Cardiac muscle cell (in vitro differentiated cells and primary cell): Measurements from ENCODE around the gene SIGLECL1. TPM values are rescaled to one million over a fixed set of nuclear protein-coding genes. Genes with fewer than 3 reads are reported as not detected.
"Not testable (repeated sequence)": the region's sequence is repeated elsewhere in the genome, so short reads cannot be mapped to it uniquely, and the experiment has no call there.

Source experiments
- DNase-seq, 2 donors: peaks; one replicate each; pipeline versions ENCODE4 v3.0.0 to v3.0.0-alpha.2; 2010 to 2017; ENCODE audit warnings: low read depth in 1 of 2, low spot score in 1 of 2
- H3K27ac ChIP-seq: fragments of 200-600 bp; sonication (generic); 2 replicates; pipeline ENCODE4 v1.5.1; 2016
- H3K27me3 ChIP-seq: fragments of 200-600 bp; sonication (generic); 2 replicates; pipeline ENCODE4 v1.6.0; 2016; ENCODE audit warnings: control low read depth
- H3K36me3 ChIP-seq: fragments of 200-600 bp; sonication (generic); 2 replicates; pipeline ENCODE4 v1.5.1; 2016; ENCODE audit warnings: control low read depth
- H3K4me1 ChIP-seq: fragments of 200-600 bp; sonication (generic); 2 replicates; pipeline ENCODE4 v1.8.1; 2017; ENCODE audit warnings: low read depth, mild to moderate bottlenecking, mixed run types
- H3K4me3 ChIP-seq: fragments of 200-600 bp; sonication (generic); 2 replicates; pipeline ENCODE4 v1.5.1; 2016; ENCODE audit warnings: mild to moderate bottlenecking
- H3K9me3 ChIP-seq: fragments of 200-600 bp; sonication (generic); 2 replicates; pipeline ENCODE4 v1.5.1; 2017; ENCODE audit warnings: low read depth, mild to moderate bottlenecking, control low read depth
- CTCF ChIP-seq: IDR thresholded peaks from 2 replicates; pipeline ENCODE4 v1.5.1; 2012; ENCODE audit warnings: low read depth, mild to moderate bottlenecking, low read length
- polyA plus RNA-seq: library from polyadenylated mRNA; unstranded; fragments of >200 nt; fragmentation: Nextera tagmentation; extraction: Ambion mirVana; gene quantifications from 2 replicates; pipeline ENCODE4 v1.2.1, GENCODE V29; 2016
- total RNA-seq: library from RNA; depleted of rRNA; stranded (reverse); fragments of >200 nt; gene quantifications from 2 replicates; pipeline ENCODE4 v1.2.3, GENCODE V29; 2016

Gene SIGLECL1
- total and polyA plus RNA-seq, 2 experiments from 2014 or later: not detected

DNA sequence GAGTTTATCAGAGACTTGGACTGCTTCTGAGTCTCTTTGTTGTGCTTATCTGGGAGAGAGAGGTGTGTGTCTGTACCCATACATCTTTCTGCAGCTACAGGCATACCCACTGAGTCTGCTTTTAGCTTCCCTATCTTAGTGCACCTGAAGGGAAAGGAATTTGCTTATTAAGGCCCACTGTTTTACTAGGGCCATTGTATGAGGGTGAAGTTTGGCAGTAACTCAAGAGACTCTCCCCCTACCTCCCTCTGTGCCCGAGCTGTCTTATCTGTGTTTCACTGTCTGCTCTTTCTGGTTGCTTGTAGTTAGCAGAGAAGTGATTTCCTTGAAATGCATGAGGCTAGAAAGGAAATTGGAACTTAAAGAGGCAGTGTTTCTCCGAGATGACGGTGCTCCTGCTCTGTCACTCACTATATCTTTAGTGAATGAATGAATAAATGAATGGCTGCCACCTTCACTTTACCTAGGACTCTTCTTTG is 26.7 kb upstream of the SIGLECL1 start:
- no peaks in the 10 kb centered on the region for H3K9me3 ChIP-seq
- H3K27me3 ChIP-seq: no peaks in the 10 kb centered on the region
- H3K36me3 ChIP-seq: no peaks in the 10 kb centered on the region
- no peak for TF ChIP-seq CTCF
- H3K27ac ChIP-seq: no peak overlapping the region
- no peak for DNase-seq
- H3K4me1 ChIP-seq: no peaks in the 10 kb centered on the region
- no peak overlapping the region for H3K4me3 ChIP-seq

DNA sequence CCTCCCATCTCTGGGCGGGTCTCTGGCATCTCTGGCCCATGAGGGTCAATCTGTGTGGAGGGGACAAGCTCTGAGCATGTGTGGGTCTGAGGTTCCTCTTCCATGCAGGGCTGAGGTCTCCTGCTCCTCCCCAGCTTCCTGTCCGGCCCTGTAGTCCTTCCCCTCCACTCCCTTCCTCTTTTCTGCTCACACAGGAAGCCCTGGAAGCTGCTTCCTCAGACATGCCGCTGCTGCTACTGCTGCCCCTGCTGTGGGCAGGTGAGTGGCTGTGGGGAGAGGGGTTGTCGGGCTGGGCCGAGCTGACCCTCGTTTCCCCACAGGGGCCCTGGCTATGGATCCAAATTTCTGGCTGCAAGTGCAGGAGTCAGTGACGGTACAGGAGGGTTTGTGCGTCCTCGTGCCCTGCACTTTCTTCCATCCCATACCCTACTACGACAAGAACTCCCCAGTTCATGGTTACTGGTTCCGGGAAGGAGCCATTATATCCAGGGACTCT is 25.9 kb upstream of the SIGLECL1 start, which contains the start of gene CD33:
TSS of gene CD33 (plus strand) at position 183 of the 496 bp plus-strand sequence. CDS start at position 222, 39 bp downstream.
- not testable (repeated sequence) for H3K27ac ChIP-seq, H3K4me1 ChIP-seq, H3K27me3 ChIP-seq, DNase-seq, H3K36me3 ChIP-seq, H3K4me3 ChIP-seq, H3K9me3 ChIP-seq

DNA sequence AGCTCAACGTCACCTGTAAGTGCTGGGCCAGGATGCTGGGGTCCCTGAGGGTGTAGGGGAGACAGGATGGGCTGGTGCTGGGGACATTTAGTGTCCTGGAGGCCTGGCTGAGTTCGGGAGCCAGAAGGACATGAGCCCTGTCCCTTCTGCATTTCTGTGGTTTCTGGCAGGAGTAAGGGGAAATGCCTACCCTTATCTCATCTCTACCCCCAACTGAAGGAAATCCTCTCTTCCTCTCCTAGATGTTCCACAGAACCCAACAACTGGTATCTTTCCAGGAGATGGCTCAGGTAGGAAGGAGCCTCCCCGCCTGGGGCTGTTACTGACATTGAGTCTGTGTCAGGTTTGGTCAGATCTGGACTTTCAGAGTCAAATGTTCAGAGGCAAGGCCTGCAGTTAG is 24.8 kb upstream of the SIGLECL1 start:
- H3K36me3 ChIP-seq: no peaks in the 10 kb centered on the region
- no peak for TF ChIP-seq CTCF
- H3K9me3 ChIP-seq: no peaks in the 10 kb centered on the region
- no peak overlapping the region for H3K4me3 ChIP-seq
- H3K27ac ChIP-seq: no peak overlapping the region
- DNase-seq: no peak
- no peaks in the 10 kb centered on the region for H3K27me3 ChIP-seq
- no peaks in the 10 kb centered on the region for H3K4me1 ChIP-seq

GRCh38 chr19:51227326-51227725 is 23.6 kb upstream of the SIGLECL1 start:
- Histone ChIP-seq H3K27me3 (no peaks in the 10 kb centered on the region), H3K9me3 (no peaks in the 10 kb centered on the region), H3K36me3 (no peaks in the 10 kb centered on the region), H3K4me3 (no peak overlapping the region), H3K27ac (no peak overlapping the region), H3K4me1 (no peaks in the 10 kb centered on the region)
- TF ChIP-seq CTCF: no peak
- DNase-seq: no peak

DNA sequence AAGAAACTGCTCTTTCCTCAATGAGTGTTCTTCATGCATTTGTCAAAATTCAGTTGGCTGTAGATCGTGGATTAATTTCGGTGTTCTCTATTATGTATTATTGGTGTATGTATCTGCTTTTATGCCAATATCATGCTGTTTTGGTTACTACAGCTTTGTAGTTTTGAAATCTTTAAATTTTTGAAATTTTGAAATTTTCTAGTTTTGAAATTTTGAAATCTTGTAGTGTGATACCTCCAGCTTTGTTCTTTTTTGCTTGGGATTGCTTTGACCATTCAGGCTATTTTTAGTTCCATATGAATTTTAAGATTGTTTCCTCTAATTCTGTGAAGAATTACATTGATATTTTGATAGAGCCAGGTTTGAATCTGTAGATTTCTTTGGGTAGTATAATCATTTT is 22.9 kb upstream of the SIGLECL1 start:
- no peak overlapping the region for H3K4me3 ChIP-seq
- no peak for TF ChIP-seq CTCF
- no peak overlapping the region for H3K27ac ChIP-seq
- no peaks in the 10 kb centered on the region for H3K9me3 ChIP-seq
- H3K4me1 ChIP-seq: no peaks in the 10 kb centered on the region
- H3K36me3 ChIP-seq: no peaks in the 10 kb centered on the region
- no peak for DNase-seq
- H3K27me3 ChIP-seq: no peaks in the 10 kb centered on the region

DNA sequence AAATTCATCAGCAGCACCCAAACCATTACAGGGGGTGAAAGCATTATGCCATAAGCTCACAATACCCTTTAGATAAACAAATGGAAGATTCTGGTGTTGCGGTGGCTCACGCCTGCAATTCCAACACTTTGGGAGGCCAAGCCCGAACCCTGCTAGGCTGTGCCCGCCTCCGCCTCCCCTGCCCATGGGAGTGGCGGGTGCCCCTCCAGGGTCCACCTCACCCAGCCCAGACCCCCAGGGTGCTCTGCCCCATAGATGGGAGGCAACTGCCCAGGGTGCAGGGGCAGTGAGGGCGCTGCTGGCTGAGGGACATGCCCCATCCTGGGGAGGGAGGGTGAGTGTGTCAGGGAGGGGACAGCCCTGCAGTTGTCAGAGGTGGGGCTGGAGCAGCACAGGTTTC is 10.0 kb upstream of the SIGLECL1 start:
- no peak for TF ChIP-seq CTCF
- no peaks in the 10 kb centered on the region for H3K27me3 ChIP-seq
- DNase-seq: no peak
- H3K4me3 ChIP-seq: no peak overlapping the region
- H3K36me3 ChIP-seq: no peaks in the 10 kb centered on the region
- H3K27ac ChIP-seq: no peak overlapping the region
- H3K9me3 ChIP-seq: no peaks in the 10 kb centered on the region
- no peaks in the 10 kb centered on the region for H3K4me1 ChIP-seq
